GM21717 (cell line): ENCODE results near the gene ADCY1.

Experiments
- ATAC-seq: cut with Tn5 transposase; IDR thresholded peaks from one replicate; pipeline ENCODE4 v1.9.1; 2021; ENCODE audit warnings: mild to moderate bottlenecking, moderate library complexity; ENCODE audit not compliant: unreplicated experiment

The ADCY1 gene

DNA sequence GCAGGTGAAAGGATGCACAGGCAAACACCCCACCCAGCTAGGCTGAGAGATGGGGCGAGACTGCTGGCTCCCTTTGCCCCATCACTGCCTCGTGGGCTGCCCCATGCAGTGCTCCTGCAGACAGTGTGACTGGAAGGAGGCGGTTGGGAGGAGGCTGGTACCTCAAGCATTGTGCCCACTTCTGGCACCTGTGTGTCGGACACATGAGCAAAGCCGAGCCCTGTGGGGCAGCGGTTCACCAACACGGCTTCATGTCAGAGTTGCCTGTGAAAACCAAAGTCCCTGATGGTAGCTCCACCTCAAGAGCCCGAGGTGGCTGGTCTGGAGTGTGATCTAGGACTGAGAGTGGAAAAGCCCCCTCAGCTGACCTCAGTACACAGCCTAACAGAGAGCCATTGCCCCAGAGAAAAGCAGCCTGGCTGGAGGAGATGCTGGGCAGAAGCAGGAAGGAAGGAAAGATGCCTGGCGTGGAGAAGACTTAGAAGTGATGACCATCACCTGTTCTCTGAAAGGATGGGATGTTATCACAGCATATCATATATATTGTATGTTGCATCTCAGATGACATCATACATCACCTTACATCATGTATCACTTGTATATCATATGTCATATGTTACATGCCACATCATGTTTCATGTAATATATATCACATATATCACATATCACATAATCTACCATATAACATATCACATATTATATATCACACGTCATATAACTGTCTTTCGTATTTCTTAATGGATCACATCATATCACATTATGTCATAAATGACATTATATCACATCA, 75.6 kb downstream of the ADCY1 start:
- ATAC-seq, result no peak

DNA sequence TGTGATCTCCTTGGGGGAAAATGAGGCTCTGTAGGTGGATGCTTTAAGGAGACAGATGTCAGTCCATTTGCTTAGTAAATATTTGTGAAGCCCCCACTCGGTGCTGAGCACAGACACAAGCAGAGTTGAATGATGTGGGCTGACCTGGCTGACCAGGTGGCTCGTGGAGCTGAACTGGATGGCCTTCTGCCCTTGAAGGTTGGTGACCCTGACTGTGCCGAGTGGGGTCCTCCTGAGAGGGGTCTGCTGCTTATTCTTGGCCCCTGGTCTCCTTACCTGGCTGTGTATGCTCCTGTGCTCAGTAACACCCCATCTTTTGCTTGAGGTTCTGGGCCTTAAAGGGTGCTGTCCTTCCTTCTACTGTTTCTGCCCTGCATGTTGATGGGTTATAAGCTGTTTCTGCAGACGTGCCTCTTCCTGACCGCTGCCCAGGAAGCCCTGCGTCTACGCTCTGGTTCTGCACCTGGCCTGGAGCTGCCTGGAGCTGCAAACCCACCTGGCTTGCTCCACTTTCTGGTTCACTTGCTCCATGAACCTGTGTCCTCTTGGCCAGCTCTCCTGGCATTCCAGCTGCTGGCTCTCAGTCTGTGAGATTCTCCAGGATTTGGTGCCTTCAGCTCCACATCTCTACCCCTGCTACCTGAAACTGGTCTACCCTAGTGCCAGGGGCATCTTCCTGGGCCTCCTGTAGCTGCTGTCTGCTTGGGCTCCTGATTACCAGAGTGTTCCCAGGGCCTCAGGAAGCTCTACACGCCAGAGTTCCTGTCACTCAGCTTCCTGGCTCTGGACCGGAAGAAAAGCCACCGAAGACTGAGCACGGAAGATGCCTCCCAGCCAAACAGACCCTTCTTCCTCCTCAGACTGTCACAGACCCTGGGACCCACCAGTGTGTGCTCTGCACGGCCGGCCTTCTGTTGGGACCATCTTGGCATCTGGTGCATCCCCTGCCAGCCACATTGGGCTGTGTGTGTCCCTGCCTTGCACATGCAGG, 76.5 kb downstream of the ADCY1 start:
- no peak for ATAC-seq

DNA sequence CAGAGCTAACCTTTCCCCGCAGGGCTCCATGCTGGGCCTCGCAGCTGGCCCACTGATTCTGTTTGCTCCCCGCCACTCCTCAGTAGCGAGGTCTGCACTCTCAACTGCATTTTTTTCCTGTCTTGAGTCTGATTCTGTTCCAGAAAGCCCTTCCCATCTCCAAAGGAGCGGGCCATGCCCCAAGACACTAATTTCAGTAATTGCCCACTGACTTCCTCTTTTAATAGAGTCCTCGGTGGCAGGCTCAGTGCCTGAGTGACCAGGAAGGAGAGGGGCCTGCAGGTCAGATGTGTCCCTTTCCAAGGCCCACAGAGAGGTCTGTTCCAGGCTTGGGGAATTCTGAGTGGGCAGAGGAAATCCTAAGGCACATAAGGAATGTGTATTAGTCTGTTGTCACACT, 77.4 kb downstream of the ADCY1 start:
- no peak for ATAC-seq

DNA sequence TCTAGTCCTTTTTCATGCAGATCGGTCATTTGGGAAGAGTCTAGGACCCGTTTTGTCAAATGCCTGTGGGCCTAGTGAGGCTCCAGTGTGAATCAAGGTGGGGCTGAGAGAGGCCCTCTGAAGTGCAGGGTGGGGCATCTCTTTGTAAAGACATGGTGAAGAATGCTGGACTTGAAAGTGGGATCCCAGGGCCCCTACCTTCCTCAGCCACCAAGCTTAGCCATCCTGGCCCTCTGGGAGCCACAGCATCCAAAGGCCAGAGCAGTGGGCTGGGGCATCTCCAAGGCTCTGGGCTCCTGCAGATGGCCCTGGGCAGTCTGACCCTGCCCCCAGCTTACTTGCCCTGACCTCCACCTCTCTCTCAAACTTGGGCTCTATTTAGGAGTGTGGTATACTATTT, 78.5 kb downstream of the ADCY1 start:
- no peak for ATAC-seq

DNA sequence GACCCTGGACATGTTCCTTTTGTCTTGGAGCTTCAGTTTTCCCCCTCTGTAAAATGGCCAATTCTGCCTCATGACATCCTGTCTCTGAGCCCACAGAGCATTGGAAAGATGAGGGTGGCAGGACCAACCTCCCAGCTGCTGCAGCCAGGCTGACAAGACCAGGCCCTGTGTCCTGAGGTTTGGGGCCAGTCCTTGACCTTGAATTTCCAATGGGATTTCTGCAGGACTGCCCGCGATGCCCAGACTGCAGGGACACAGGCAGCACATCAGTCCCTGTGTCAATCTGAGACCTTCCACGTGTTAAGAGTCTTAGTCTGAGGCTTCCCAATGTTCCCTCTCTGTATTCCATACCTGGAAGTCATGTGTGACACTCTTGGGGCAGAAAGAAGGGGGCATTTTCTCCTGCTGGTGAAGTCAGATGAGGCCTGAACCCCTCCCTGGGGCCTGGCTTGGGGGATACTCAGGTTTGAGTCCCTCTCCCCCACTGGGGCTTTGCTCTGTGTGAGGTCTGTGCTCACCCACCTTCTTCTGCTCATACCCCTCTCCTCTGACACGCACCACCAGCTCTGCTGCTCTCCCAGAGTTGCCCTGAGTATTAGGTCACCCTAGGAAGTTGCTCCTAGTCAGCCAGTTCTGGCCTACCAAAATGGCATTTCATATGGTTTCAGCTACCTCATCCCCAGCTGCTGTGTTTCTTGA, 79.2 kb downstream of the ADCY1 start:
- ATAC-seq, result no peak

DNA sequence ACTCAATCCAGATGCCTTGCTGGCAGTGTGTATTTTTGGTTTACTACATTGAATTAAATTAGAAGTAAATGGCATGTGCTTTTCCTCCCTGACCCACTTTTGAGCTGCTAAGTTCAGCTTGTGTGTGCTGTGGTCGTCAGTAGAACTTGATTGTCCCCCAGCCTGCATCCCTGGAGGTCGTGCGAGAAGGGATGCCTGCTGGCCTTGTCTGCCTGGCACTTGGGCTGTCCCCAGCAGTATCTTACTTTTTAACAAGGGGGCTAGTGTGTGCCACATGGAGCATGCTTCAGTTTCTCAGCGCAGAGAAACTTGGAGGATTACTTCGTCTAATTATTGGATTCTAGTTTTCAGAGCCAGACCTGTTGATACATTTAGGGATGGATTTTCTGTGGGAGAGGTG, 80.2 kb downstream of the ADCY1 start:
- ATAC-seq, result no peak

DNA sequence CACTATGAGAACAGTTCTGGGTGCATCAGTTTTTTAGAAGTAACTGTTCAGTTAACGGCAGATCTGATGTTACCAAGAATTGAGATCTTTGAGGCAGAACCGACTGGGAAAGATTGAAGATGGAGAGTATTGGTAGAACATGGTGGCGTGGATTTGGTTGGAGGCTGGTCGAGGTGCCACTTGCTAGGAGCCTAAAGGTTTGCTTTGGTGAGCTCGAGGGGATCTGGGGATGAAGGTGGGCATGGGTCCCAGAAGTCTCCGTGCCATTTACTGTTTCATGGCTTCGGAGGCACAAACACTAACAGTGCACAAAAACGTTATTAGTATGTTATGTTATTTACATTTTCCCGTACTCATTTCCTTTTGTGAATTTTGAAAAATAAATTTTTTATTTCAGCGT, 81.4 kb downstream of the ADCY1 start:
- no peak for ATAC-seq

DNA sequence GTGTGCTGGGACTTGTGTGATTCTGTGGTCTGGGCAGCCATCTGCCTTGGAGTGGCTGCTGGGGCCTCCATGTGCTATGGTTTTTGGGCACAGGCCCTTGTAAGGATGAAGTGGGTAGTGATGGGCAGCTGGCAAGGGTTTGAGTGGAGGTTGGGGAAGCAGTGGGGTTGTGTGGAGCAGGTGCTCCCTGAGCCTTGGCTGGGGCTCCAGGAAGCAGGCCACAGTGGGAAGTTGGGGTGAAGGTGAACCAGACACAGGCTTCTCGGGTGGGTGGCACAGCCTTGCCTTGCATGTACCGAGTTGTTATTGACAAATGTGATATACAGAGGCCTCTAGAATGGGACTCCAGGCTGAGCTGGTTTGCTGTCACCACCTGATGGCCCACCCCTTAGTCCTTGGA, 82.3 kb downstream of the ADCY1 start:
- ATAC-seq, result no peak

DNA sequence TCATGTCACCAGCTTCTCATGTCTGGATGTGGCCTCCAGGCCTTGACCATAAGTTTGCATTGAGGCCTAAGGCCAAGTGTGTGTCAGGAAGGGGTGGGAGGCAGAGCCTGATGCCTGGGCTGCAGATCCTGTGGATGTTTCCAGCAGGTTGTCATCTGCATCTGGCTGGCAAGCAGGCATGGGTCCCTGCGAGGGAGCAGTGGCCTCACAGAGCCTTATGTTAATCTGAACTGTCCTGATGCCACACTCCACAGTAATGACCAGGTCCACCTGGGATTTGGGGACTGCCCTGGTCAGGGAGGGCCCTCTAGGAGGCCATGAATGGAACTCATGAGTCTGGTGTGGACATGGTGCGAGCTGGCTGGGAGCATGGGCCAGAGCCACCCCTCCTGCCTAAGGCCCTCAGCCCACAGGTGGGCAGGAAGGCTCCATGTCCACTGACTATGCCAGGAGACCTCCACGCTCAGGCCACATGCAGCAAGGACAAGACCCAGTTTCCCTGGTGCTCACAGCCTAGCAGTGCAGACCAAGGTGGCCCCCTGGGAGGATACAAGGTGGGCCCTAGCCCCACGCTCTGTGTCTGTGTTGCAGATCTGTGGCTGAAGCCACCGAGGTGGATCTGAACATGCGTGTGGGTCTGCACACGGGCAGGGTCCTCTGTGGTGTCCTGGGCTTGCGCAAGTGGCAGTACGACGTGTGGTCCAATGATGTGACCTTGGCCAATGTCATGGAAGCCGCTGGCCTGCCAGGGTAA, 83.1 kb downstream of the ADCY1 start:
- ATAC-seq, result no peak

DNA sequence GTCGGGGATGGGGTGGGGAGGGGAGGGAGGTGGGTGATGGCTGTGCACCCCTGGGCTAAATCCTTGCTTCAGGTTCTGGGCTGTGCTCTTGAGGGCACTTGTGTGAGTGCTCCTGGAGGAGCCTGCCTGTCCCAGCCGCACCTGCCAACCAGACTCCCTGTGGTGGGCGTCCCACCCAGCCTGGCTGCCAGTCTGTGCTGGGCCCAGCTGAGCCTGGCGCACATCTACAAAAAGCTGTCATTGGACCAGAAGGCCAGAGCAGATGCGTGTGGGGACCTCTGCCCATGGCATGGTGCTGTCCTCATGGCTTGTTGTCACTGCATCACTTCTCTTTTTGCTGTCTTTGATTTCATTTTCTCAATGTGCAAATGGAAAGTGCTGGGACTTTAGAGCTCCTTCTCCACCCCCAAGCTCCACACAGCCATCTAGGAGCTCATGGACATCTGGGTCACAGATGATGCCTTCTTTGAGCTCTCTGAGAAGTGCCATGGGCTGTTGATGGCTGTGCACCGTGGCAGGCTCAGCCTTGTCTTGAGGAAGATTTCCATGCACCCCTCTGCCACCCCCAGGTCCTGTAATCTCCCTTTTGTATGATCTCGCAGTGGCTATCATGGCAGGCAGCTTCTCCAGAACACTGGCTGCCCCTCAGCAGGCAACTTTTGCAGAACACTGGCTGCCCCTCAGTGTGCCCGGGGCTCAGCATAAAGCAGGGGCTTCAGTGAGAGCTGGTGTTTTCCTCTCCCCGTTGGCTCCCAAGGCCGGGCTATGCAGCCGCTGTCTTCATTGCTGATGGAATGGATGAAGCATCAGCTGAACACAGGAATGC, 83.9 kb downstream of the ADCY1 start:
- no peak for ATAC-seq

DNA sequence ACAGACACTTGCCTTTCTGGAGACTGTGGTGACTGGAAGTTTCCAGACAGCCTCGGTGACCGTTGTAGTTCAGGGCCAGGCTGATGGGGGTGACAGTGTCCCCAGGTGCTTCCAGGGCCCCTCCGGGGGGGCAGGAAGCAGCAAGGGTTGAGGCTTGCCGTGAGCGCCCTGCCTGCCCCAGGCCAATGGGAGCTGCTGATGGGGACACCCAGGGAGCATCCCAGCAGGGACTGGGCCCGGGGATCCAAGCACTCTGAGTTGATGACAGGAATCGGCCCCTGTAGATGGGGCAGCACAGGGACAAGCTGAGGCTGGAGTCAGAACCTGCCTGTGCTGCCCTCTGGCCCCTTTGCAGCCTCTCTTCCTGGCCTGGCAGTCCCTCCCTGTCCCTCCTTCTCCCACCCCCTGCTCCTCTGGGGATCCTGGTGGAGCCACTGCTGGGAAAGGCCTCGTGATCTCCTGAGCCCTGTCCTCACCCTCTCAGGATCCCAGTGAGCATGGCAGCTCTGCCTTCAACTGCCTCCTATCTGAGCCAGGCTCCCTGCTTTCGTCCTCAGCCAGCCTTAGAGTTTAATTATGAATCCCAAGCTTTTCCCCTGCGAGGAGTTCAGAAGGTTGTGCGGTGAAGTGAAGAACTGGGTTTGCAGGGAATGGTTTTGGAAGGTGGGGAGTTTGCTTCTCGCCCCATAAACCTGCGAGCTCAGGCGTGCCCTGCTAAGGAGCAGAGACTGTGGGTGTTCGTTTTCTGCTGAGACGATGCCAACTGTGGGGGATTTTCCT, 84.7 kb downstream of the ADCY1 start:
- ATAC-seq, result no peak

DNA sequence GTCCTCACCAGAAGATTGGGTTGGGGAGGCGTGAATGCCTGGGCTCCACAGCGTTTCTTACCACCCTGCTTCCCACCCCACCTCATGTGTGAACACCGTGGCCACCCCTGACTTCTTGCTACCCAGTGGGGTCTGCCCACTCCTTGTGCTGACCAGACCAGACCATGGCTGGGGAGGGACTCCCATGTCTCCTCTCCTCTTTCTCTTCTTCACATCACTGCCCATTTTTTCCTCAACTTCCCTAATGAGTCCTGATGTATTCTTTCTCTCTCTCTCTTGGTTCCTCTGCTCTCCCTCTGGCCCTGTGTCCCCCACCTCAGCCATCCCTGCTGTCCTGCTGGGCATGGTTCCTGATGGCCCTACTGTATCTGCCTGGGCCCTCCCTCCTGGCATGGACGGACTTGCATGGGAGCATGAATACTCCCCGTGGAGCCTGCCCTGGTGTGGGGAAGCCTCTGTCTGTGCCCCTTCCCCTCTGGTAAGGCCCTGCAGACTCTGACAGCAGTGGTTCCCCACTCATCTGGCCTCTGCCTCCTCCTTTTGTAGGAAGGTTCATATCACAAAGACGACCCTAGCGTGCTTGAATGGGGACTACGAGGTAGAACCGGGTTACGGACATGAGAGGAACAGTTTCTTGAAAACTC, 85.5 kb downstream of the ADCY1 start:
- no peak for ATAC-seq

DNA sequence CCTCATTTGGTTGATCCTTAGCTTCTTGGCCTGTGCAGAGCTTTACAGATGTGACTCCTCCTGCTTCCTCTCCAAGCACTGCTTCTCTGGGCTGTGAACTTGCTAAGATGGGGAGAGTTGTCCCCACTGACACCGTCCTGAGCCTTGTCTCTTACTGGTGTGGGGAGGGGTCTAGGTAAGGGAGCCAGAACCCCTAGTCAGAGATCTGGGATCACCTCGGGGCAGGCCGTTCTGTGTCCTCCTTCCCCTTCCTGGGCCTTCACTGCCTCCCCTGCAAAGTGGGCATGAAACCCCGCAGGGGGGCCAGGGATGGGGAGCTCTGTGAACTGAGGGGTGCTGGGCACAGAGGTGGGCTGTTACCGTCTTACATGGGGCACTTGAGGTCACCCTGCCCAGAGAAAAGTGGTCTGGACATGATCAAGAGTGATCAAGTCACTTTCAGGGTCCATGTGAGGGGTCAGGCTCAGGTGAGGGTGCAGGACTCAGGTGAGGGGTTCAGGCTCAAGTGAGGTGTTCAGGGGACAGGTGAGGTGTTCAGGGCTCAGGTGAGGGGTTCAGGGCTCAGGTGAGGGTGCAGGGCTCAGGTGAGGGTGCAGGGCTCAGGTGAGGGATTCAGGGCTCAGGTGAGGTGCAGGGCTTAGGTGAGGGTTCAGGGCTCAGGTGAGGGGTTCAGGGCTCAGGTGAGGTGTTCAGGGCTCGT, 86.2 kb downstream of the ADCY1 start:
- no peak for ATAC-seq

DNA sequence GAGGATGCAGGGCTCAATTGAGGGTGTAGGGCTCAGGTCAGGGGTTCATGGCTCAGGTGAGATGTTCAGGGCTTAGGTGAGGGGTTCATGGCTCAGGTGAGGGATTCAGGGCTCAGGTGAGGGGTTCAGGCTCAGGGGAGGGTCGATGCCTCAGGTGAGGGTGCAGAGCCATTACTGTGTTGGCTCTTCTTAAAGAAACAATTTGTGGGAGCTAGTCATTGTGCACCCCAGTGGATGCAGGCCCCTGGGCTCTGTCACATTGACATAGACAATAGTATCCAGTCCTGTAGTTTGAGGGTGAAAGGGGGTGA, 86.7 kb downstream of the ADCY1 start:
- ATAC-seq, result no peak

DNA sequence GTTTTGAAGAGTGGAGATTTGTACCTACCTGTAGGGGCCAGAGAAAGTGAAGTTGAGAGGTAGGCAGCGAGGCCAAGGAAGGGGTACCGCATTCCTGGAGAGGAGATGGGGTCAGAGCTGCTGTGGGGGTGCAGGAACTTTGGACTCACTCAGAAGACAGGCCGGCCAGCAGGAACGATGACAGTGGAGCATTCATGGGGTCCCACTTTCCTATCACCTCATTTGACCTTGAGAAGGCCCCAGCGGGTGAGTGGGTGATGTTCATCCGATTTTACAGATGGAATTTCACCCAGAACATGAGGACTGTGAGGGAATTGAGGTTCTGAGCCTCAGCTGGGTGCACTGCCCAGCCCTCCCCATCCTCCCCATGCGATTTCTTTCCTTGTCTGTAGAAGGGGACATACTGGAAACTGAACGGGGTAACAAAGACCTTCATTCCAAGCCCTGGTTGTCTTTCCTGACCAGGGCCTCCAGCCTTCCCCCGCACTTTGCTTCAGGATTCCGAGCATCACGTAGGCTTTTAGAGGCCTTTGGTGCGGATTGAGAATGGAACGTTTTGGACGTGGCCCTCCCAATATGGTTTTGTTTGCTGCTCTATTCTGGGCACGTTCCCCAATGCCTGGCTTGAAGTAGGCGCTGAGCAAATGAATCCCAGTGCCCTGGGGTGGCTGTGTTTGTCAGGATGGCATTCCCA, 87.3 kb downstream of the ADCY1 start:
- no peak for ATAC-seq

DNA sequence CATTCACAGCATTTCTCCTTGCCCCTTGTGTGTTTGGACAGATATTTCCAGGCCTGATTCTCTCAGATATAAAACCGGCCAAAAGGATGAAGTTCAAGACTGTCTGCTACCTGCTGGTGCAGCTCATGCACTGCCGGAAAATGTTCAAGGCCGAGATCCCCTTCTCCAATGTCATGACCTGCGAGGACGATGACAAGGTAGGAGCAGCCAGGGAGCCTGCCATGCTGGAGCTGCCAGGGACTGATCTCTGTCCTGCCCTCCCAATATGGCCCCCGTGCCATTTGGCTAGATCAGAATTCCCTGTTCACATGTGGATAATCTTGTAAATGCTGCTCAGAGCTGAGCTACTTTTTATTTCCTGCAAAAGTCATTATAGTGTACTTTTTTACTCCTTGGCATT, 87.8 kb downstream of the ADCY1 start:
- ATAC-seq, result no peak

DNA sequence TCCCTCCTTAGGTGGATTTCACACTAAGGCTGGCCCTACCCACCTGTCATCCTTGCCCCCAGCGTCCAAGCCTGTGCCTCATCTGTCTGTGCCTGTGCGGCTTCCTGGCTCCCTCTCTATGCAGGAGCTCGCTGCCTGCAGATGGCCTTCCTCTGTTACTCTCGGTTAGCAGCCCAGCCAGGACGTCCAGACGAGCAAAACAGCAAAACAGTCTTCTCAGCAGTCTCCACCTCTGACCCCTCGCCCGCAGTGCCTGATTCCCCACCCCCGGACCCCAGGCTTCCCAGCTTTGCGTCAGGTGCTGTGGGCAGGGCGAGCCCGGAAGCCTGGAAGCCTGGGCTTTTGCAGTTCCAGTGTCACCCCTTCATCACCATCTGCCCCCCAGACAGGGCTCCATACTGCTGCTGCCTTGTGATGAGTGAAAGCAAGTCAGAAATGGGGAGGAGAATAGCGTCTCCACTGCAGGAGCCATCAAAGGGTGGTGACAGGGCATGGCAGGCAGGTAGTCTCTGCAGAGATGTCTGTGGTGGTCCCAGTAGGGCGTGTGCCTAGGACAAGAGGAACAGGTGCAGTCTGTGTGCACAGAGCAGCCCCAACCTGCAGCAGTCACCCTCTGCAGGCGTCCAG, 88.5 kb downstream of the ADCY1 start:
- no peak for ATAC-seq
